Smooth muscle cell of bladder (primary cell): Measurements from ENCODE around the gene RND3. TPM values are rescaled to one million over a fixed set of nuclear protein-coding genes. Genes with fewer than 3 reads are reported as not detected.

Experiments
- total RNA-seq: library from RNA; depleted of rRNA; stranded (reverse); fragments of >200 nt; gene quantifications from 2 replicates; pipeline ENCODE4 v1.2.3, GENCODE V29; 2014

The RND3 gene
- total RNA-seq: 606 and 918 TPM in 2 replicates

DNA sequence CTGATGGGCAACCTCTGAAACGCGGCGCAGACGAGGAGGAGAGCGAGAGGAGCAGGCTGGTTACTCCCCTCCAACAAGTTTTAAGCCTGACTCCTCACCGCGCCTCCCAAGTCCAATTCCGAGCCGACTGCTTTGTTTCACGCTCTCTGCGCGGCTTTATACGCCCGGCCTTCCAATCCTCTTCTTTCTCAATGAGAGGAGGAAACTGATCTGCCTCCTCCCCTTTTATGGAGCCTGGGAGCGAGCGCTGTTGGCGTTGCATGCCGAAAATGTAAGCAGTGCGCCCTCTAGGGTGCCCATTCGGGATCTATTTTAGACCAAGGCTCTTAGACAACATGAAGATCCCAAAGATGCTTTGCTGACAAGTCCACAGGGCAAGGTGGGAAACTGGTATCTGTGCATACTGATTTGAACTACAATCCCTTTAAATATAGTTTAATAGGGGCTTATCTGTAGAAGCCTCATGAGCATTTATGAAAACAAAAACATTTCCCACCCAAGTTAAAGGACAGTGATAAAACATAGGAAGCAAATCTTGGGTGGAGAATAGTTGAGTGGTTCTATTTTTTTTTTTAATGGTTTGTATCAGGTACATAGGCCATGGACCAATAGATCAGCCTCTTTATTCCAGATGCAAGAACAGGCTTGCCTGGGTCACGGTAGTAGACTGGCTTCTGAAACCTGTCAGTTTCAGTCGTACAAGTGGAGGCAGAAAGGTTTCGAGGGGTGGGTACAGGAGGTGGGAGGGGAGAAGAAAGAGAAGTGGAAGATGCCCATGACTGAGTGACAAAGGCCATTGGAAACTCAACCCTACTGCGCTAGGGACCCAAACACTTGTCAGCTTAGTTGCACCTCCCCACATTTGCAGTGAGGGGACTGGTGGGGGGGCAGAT, at the start of gene RND3:
RND3 (minus strand) TSS at position 131 of the 893 bp plus-strand sequence. CDS start 250 bp downstream, outside the sequence.

